GM21381 (cell line): ENCODE data around the gene POLE2.
"Not testable (repeated sequence)": the region's sequence is repeated elsewhere in the genome, so short reads cannot be mapped to it uniquely, and the experiment has no call there.

ENCODE experiments used
- ATAC-seq: cut with Tn5 transposase; IDR thresholded peaks from one replicate; pipeline ENCODE4 v1.9.1; 2021; ENCODE audit warnings: mild to moderate bottlenecking, moderate library complexity; ENCODE audit not compliant: unreplicated experiment

The POLE2 gene

GRCh38 chr14:49670475-49670874, 17.5 kb downstream of the POLE2 start:
- no peak for ATAC-seq

DNA sequence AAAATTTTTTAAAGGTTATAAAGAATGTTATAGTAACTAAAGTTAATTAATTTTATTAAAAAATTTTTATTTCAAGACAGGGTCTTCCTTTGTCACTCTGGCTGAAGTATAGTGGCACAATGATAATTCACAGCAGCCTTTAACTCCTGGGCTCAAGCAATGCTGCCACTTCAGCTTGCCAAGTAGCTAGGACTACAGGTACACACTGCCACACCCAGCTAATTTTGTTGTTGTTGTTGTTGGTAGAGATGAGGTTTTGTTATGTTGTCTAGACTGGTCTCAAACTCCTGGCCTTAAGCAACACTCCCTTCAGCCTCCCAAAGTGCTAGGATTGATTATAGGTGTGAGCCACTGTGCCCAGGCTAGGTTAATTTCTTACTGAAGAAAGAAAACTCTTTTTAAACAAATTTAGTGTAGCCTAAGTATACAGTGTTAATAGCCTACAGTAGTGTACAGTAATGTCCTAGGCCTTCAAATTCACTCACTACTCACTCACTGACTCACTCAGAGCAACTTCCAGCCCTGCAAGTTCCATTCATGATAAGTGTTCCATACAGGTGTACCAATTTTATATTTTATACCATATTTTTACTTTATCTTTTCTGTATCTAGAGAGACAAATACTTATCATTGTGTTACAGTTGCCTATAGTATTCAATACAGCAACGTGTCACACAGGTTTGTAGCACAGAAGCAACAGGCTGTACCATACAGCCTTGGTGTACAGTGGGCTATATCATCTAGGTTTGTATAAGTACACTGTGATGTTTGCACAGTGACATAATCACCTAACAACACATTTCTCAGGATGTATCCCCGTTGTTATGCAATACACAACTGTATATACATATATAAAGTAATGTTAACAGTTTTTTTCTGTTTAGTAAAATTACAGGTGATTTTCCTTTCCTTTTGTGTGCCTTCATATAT, 28.2 kb downstream of the POLE2 start:
- ATAC-seq = no peak

DNA sequence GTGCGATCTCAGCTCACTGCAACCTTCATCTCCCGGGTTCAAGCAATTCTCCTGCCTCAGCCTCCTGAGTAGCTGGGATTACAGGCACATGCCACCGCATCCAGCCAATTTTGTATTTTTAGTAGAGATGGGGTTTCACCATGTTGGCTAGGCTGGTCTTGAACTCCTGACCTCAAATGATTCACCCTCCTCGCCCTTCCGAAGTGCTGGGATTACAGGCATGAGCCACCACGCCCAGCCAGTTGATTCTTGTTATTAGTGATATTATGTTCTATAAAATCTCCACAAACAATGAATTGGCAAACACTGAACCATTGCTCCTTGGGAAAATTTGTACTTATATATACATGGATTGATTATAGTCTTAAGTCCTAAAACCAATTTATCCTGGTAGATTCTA, 30.5 kb downstream of the POLE2 start:
- not testable (repeated sequence) for ATAC-seq

DNA sequence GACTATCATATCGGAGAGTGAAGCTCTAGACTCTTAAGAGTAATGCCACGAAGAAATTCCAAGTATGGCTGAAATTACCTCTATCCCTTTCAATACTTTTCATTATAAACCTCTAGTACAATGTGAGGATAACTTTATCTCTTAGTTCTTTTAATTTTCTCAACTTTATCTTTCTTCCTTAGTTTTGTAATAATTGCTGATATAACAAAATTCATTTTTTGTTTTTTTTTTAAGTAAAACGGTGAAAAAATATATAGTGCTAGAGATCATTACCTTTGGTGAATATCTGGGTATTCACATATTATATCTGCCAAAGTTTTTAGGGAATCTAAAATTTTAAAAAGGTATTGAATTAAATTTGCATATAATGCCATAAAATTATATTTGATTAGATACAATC, 33.5 kb downstream of the POLE2 start:
- no peak for ATAC-seq

GRCh38 chr14:49653508-49653907, 34.5 kb downstream of the POLE2 start:
- no peak for ATAC-seq

DNA sequence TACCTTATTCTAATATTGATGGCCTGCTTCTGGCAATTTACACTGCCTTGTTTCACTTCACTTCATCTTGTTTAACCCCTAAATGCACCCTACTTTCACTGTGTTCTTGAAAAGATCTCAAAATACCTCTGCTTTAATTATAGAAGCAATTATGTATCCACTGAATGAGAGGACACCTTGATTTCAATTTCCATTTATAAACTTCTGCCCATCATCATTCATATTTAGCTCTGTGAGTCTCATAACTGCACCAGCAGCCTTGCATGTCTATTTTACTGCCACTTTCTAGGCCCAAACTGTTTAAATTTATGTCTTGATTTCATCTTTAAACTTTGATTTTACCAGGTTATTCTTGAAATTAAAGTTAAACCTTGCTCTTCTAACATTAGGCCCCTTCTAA, 45.9 kb downstream of the POLE2 start:
- no peak for ATAC-seq

DNA sequence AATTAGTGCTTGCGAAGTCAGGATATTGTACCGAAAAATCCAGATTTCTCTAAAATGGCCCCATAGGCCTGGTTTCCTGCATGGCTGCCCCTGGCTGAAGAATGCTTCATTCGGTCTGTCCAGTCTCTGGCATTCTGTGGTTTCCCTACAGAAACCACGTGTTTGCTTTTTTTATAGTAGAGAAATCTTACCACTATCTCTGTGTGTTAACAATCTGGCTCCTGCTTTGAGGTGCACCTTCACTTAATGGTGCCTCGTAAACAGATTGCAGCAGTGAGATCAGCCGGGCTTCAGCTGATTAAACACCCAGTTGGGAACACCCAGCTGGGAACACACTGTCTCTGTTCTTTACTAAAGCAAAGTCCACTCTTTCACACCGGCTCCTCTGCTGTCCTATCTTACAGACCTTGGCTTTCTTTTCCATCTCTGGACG, 46.3 kb downstream of the POLE2 start:
- ATAC-seq = no peak

DNA sequence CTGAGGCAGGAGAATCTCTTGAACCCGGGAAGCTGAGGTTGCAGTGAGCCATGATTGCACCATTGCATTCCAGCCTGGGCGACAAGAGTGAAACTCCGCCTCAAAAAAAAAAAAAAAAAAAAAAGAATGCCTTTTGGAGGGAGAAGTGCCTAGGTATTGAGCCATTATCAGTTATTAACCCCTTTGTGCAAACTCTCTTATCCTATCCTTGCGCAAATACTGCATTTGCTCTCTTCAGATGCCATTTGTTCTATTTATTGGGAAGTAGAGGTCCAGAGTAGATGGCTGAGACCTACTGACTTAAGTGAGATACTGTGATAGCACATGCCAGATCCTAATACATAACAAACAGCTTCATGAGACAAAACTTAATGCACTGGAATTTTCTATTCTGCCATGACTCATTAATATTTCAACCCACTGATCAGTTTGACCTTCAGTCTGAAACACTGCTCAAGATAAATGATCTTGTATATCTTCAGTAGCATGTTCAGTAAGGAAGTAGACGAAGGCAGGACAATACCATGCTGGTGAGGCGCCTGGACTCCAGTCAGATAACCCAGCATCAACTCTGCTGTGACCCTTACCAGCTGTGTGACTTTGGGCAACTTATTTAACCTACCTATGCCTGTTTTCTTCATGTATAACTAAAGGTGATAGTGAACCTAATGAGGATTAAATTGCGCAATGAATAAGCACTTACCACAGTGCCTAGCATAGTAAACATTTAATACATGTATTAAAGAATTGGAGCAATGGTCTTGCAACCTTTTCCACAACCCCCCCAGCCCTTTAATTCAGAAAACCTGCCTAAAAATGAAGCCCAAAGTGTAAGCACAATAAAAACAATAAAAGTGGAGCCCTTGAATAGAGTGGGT, 47.2 kb downstream of the POLE2 start:
- ATAC-seq = no peak

- no peak for ATAC-seq
These were observed 50.4 kb downstream of the POLE2 start for GRCh38 chr14:49637534-49638078.

- no peak for ATAC-seq
These were observed 51.1 kb downstream of the POLE2 start for GRCh38 chr14:49636866-49637265.

DNA sequence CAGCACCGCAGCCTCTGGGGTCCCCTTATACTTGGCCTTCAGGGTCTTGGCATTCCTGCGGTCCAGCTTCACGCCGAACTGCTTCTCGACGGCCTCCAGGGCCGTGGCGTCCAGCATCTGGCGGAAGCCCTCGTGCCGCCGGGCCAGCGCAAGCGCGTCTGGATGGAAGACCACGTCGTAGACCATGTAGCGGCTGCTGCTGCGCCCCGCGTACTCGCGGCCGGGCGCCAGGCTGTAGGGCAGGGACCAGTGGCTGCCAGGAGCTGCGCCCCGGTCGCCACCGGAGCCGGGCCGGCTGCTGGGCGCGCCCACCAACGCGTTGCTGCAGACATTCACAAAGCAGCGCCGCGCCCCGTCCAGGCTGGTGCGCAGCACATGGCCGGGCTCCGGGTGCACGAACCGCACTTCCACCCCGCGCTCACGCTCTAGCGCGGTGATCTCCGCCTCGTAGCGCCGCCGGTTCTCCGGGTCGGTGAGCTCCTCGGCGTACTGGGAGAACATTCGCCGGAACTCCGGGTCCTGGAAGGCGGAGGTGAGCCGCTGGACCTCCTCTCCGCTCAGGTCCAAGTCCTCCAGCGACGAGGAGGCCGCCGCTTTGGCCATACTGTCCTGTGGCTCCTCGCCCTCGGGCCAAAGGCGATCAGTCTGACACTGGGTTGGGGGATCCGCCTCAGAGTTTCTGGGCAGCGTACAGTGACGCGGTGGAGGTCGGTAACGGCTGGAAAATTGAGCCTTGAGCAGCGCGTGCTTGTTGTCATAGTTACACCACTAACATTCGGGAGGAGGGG, 53.3 kb downstream of the POLE2 start, which contains the start of gene DNAAF2:
DNAAF2 (minus strand) TSS at position 698 of the 788 bp plus-strand sequence; CDS start at position 603, 95 bp downstream.
- ATAC-seq = peak; percentile 25

- ATAC-seq = peak; percentile 73
These were observed 54.1 kb downstream of the POLE2 start for GRCh38 chr14:49633640-49634546.

GRCh38 chr14:49623941-49624839, 63.8 kb downstream of the POLE2 start:
- no peak for ATAC-seq

DNA sequence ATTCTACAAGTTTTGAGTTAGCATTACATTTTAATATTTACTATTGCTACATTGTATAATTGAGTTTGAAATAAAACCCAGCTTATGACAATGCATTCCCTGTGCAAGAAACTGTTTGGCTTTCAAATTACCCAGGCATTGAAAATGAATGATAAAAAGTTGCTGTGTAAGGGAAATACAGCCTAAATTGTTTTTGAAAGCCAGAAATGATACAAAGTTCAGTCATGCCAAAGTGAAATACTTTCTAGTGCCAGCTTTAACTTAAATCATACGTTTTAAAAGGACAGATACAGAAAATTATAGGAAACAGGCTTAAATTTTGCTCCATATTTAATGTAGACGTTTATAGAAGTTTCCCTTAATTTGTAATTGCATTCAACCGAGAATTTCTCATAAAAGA, 64.6 kb downstream of the POLE2 start:
- ATAC-seq = no peak

GRCh38 chr14:49622022-49622607, 65.9 kb downstream of the POLE2 start:
- no peak for ATAC-seq

DNA sequence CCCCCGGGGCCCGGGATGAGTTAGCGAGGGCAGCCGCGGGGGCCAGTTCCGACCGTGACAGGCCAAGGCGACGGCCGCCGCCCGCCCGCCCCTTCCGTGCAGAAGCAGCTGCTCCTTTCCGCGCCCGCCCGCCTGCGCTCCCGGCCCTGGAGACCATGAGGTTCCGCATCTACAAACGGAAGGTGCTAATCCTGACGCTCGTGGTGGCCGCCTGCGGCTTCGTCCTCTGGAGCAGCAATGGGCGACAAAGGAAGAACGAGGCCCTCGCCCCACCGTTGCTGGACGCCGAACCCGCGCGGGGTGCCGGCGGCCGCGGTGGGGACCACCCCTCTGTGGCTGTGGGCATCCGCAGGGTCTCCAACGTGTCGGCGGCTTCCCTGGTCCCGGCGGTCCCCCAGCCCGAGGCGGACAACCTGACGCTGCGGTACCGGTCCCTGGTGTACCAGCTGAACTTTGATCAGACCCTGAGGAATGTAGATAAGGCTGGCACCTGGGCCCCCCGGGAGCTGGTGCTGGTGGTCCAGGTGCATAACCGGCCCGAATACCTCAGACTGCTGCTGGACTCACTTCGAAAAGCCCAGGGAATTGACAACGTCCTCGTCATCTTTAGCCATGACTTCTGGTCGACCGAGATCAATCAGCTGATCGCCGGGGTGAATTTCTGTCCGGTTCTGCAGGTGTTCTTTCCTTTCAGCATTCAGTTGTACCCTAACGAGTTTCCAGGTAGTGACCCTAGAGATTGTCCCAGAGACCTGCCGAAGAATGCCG, 66.7 kb downstream of the POLE2 start:
- ATAC-seq = peak; percentile 25
